ENCODE results near the gene NUCB1. TPM values are rescaled to one million over a fixed set of nuclear protein-coding genes. Genes with fewer than 3 reads are reported as not detected.

Gene NUCB1
- total and polyA plus RNA-seq, 9 of the 15 experiments (the other 6 are each of a cell fraction or from before 2014, with no cell fraction given) = 3.1 to 153 (median 71.7) TPM

GRCh38 chr19:48963371-48964204 is 63.5 kb downstream of the NUCB1 start (continued):
- TF ChIP-seq ZBTB40 (IDR thresholded peaks at IDR 0.05) (no peak), ZBTB40 (CRISPR knock-in tag; IDR thresholded peaks at IDR 0.05) (no peak), ZFP91 (CRISPR knock-in tag; IDR thresholded peaks at IDR 0.05) (no peak), PHB (CRISPR knock-in tag; IDR thresholded peaks at IDR 0.05) (peak; percentile 84; the same call in 1 of the 2 replicates), DDX20 (tag; IDR thresholded peaks at IDR 0.05; ENCODE audit: low read depth) (peak; percentile 77; the same call in 1 of the 2 replicates), NUFIP1 (IDR thresholded peaks at IDR 0.05; ENCODE audit: partially characterized antibody) (no peak), THRB (CRISPR knock-in tag; conservative IDR thresholded peaks at IDR 0.05) (no peak; the same call in 1 of the 2 replicates), TAF7 (tag; IDR thresholded peaks at IDR 0.05) (peak; percentile 15), MED1 (CRISPR knock-in tag; IDR thresholded peaks at IDR 0.05; ENCODE audit: borderline replicate concordance) (no peak), GATA2 (CRISPR knock-in tag; IDR thresholded peaks at IDR 0.05) (no peak), ZNF23 (CRISPR knock-in tag; IDR thresholded peaks at IDR 0.05) (no peak), SMAD3 (CRISPR knock-in tag; conservative IDR thresholded peaks at IDR 0.05) (peak; percentile 60; the same call in 1 of the 2 replicates), CHCHD3 (CRISPR knock-in tag; IDR thresholded peaks at IDR 0.05) (no peak), CEBPG (CRISPR knock-in tag; IDR thresholded peaks at IDR 0.05) (no peak; the same call in 1 of the 2 replicates), CEBPG (tag; conservative IDR thresholded peaks at IDR 0.05 in 1 of 2, IDR thresholded peaks at IDR 0.05 in 1 of 2) (no peak), TEAD1 (CRISPR knock-in tag; IDR thresholded peaks at IDR 0.05) (peak; percentile 64 to 77; a peak in 3 of 4 replicates)
